ENCODE results near the gene SOX18. TPM values are rescaled to one million over a fixed set of nuclear protein-coding genes. Genes with fewer than 3 reads are reported as not detected.

SOX18 gene
- total and polyA plus RNA-seq, 2 of the 13 experiments (the other 11 are each of a cell fraction or from before 2014, with no cell fraction given): 1.6 to 1.9 TPM

DNA sequence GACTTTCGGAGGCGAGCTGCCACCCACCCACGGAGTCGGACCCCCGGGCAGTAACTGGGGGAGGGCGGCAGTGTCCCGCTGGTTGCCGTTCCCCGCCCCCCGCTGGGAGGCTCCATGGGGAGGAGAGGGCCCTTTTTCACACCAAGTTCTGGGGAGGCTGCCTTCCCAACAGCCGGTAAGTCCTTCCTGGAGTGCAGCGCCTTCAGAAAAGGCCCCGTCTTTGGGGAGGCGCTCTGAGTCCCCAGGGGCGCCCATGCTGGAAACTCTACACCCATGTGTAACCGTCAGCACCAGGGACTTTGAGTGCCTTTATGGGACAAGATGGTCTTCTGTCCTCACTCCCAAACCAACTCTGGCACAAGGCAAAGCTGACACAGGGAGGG lies 430 bp upstream of the SOX18 start (continued):
- TF ChIP-seq E2F5 (CRISPR knock-in tag; conservative IDR thresholded peaks at IDR 0.05): 0 out of 2 replicates have a peak, but pooled peaks have one; percentile 18
- TF ChIP-seq ZNF850 (CRISPR knock-in tag; conservative IDR thresholded peaks at IDR 0.05): no peak
- TF ChIP-seq ZNF292 (CRISPR knock-in tag; IDR thresholded peaks at IDR 0.05; ENCODE audit: borderline replicate concordance, low read depth): no peak
- TF ChIP-seq ZNF10 (CRISPR knock-in tag; IDR thresholded peaks at IDR 0.05; ENCODE audit: borderline replicate concordance, low read depth): no peak
- TF ChIP-seq, protein P1, sequence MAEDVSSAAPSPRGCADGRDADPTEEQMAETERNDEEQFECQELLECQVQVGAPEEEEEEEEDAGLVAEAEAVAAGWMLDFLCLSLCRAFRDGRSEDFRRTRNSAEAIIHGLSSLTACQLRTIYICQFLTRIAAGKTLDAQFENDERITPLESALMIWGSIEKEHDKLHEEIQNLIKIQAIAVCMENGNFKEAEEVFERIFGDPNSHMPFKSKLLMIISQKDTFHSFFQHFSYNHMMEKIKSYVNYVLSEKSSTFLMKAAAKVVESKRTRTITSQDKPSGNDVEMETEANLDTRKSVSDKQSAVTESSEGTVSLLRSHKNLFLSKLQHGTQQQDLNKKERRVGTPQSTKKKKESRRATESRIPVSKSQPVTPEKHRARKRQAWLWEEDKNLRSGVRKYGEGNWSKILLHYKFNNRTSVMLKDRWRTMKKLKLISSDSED (CRISPR knock-in tag; IDR thresholded peaks at IDR 0.05): 0 out of 2 replicates have a peak, but pooled peaks have one; percentile 10
- peak; percentile 65; the same call in 1 of the 2 replicates for TF ChIP-seq ZNF446 (CRISPR knock-in tag; IDR thresholded peaks at IDR 0.05)
- peak; percentile 69; the same call in 1 of the 2 replicates for TF ChIP-seq ZNF30 (CRISPR knock-in tag; IDR thresholded peaks at IDR 0.05)
- TF ChIP-seq TIGD3 (CRISPR knock-in tag; IDR thresholded peaks at IDR 0.05; ENCODE audit: borderline replicate concordance): no peak
- no peak for TF ChIP-seq CEBPG (CRISPR knock-in tag; IDR thresholded peaks at IDR 0.05)
- no peak; the same call in 1 of the 2 replicates for TF ChIP-seq PAX8 (CRISPR knock-in tag; IDR thresholded peaks at IDR 0.05; ENCODE audit: borderline replicate concordance)
- TF ChIP-seq, protein P2, sequence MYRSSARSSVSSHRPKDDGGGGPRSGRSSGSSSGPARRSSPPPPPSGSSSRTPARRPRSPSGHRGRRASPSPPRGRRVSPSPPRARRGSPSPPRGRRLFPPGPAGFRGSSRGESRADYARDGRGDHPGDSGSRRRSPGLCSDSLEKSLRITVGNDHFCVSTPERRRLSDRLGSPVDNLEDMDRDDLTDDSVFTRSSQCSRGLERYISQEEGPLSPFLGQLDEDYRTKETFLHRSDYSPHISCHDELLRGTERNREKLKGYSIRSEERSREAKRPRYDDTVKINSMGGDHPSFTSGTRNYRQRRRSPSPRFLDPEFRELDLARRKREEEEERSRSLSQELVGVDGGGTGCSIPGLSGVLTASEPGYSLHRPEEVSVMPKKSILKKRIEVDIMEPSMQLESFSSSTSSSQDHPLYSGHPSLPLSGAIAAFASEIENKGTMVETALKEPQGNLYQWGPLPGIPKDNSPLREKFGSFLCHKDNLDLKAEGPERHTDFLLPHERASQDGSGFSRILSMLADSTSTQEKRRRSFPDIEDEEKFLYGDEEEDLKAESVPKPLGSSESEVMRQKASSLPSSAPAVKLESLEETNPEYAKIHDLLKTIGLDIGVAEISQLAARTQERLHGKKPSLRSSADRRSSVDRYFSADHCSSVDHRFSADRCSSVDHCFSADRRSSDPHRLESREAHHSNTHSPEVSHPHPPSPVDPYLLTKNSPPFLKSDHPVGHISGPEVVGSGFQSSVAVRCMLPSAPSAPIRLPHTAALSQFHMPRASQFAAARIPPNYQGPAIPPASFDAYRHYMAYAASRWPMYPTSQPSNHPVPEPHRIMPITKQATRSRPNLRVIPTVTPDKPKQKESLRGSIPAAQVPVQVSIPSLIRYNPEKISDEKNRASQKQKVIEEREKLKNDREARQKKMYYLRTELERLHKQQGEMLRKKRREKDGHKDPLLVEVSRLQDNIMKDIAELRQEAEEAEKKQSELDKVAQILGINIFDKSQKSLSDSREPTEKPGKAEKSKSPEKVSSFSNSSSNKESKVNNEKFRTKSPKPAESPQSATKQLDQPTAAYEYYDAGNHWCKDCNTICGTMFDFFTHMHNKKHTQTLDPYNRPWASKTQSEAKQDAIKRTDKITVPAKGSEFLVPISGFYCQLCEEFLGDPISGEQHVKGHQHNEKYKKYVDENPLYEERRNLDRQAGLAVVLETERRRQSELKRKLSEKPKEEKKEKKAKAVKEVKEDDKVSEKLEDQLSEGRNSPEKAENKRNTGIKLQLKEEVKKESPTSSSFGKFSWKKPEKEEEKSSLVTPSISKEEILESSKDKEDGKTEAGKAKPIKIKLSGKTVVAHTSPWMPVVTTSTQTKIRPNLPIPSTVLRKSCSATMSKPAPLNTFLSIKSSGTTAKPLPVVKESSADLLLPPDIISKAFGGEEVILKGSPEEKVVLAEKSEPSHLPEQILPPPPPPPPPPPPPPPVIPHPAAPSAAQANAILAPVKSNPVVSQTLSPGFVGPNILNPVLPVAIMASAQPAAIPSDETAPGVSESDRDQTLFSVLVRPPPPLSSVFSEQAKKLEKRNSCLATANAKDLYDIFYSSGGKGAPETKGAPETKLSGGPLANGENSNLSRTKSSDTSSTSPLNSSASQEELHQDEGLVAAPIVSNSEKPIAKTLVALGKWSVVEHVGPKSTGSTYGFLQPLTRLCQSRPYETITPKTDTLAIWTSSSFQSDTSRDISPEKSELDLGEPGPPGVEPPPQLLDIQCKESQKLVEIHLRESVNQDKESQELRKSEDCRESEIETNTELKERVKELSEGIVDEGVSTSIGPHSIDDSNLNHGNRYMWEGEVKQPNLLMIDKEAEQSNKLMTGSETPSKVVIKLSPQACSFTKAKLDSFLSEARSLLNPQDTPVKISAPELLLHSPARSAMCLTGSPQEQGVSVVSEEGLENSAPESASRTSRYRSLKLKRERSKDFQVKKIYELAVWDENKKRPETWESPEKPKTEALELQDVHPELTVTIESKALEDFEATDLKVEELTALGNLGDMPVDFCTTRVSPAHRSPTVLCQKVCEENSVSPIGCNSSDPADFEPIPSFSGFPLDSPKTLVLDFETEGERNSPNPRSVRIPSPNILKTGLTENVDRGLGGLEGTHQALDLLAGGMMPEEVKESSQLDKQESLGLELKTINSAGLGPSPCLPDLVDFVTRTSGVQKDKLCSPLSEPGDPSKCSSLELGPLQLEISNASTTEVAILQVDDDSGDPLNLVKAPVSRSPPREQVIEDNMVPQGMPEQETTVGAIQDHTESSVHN (CRISPR knock-in tag; IDR thresholded peaks at IDR 0.05): peak; percentile 90; the same call in 1 of the 2 replicates
- peak; percentile 59; the same call in 1 of the 2 replicates for TF ChIP-seq ZNF709 (CRISPR knock-in tag; IDR thresholded peaks at IDR 0.05)
- peak; percentile 81 for TF ChIP-seq PTBP1 (IDR thresholded peaks at IDR 0.05; ENCODE audit: low read depth, low read length, poor library complexity, severe bottlenecking)
- peak; percentile 36; the same call in 1 of the 2 replicates for TF ChIP-seq SNAI1 (CRISPR knock-in tag; IDR thresholded peaks at IDR 0.05; ENCODE audit: borderline replicate concordance)
- no peak for TF ChIP-seq SAP130 (CRISPR knock-in tag; IDR thresholded peaks at IDR 0.05; ENCODE audit: low read depth)
- no peak for TF ChIP-seq CCDC6 (CRISPR knock-in tag; IDR thresholded peaks at IDR 0.05)

Data from HepG2 (cell line).